NCI-H2196 (cell line): ENCODE results near the gene CDH10.

ENCODE experiments used
- DNase-seq: peaks from one replicate; lab custom pipeline; 2025; ENCODE audit not compliant: unreplicated experiment; lab: John Stamatoyannopoulos, UW

CDH10 gene

DNA sequence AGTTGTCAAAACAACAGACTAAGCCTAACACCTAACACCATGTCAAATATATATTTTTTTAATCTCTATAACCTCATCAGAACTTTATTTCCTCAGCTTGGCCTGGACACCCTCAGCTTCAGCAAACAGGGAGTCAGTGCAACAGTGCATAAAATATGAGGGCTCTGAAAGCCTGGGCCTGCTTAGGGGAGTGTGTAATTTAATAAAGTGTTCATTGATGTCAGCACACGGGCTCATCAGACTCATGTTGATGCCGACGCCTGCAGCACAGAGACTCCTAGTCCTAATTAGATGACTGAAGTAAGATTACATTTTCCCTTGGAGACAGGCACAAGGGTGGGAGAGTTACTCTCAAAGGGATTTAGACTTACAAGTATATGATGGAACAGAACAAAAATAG lies 37.8 kb downstream of the CDH10 start:
- DNase-seq, result no peak

GRCh38 chr5:24602188-24602587 lies 42.6 kb downstream of the CDH10 start:
- DNase-seq, result no peak

GRCh38 chr5:24598956-24599355 lies 45.8 kb downstream of the CDH10 start:
- DNase-seq, result no peak

GRCh38 chr5:24595329-24595728 lies 49.4 kb downstream of the CDH10 start:
- no peak for DNase-seq

- no peak for DNase-seq
Observed at GRCh38 chr5:24591426-24591825, 53.4 kb downstream of the CDH10 start.

DNA sequence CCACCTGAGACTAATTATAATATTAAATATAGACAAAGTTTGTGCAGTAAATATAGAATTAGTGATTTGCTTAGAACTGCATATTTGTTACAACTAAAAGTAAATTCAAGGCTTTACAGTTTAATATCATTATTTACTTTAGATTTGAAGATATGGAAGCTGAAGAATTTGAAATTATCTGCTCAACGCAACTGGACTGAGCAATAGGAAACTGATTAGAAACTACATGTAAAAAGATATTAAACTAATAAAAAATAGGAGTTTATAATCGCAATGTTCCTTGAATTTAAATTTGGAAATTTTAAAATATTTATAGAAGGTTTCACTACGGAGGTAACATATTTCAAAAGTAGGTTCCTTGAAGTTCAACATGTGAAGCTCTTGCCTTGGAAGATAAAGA lies 55.2 kb downstream of the CDH10 start:
- DNase-seq, result no peak

DNA sequence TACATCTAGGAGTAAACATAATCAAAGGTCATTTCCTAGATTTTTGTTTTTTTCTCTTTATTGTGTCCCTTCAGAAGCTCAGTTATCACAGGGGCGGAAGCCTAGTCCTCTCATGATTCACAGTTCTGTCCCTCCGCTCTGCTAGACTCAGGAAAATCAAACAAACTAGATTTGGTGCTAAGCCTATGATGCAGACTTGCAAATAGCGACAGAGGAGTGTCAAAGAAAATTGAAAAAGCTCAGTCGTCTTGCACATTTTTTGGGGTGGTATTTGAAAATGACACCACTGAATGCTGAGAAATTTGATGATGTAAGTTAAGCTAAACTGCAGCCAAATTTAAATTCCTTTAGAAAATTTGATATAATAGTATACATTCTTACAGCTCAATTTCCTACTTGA lies 59.0 kb downstream of the CDH10 start:
- DNase-seq, result no peak

GRCh38 chr5:24571302-24571701 lies 73.5 kb downstream of the CDH10 start:
- DNase-seq, result no peak

- DNase-seq, result no peak
Observed at GRCh38 chr5:24566933-24567332, 77.8 kb downstream of the CDH10 start.

DNA sequence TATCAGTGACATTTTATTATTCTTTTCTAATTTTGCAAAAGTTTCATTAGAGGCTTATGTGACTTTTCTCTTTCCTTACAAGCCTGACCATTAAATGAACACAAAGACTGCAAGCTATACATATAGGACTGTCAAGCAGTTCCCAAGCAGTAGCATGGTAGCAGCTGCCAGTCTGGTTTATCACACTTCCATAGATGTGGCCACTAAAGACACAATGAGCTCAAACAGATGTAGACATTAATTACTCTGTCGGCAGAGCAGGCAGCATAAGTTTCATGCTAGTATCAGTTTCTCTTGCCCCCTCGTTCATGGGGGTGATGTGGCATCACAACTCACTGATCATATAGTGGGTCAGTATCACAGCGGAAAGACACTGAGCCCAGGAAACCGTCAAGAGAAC lies 89.5 kb downstream of the CDH10 start:
- DNase-seq, result no peak

- no peak for DNase-seq
Observed at GRCh38 chr5:24547132-24547531, 97.6 kb downstream of the CDH10 start.

DNA sequence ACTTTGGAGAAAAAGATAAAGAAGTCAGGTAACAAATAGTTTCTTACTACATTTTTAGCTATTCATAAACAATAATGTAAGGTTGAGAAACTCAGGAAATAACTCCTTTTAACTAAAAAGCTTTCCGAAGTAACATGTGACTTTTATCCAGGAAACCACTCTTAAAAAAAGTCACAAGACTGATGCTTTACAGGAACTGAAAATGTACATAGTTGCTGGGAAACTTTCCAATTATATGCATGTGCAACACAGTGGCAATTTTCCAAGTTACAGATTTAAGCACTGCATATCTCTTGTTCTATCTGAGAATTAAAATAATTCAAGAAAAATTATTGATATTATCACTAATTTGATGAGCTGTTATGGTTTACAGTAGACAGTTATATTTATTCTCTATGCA lies 105.2 kb downstream of the CDH10 start:
- no peak for DNase-seq

DNA sequence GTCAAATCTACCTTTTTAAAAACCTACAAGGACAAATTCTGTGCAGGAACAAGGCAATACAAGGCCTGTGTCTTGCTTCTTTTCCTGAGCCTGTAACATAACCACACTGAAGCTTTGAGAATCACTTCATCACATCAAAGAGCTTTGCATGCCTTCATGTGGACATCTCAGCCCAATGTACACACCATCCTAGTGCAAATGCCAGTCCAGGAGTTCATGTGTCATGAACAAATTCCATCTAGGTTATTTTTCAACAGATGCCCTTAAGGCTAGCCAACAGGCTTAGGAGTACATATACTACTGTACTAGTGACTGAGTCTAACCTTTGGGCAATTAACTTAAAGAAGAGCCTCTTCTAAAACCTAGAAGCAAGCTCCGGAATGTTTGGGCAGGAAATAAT lies 106.4 kb downstream of the CDH10 start:
- no peak for DNase-seq

DNA sequence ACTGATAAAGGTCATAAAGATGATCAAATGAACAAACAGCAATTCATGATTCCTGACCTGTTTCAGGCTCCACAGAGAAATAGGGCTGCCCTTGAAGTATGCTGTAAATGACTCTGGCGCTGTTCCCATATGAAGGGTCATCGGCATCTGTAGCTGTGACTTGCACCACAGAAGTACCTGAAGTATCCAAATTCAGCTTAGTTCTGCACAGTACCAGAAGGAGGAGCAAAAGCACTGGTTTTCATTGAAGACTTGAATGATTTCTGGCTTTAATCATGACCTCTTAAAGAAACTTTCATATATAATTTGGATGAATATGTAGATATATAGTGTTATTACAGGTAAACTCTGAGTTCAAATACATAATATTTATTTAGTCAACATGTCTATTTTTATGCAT lies 109.1 kb downstream of the CDH10 start:
- DNase-seq, result no peak

DNA sequence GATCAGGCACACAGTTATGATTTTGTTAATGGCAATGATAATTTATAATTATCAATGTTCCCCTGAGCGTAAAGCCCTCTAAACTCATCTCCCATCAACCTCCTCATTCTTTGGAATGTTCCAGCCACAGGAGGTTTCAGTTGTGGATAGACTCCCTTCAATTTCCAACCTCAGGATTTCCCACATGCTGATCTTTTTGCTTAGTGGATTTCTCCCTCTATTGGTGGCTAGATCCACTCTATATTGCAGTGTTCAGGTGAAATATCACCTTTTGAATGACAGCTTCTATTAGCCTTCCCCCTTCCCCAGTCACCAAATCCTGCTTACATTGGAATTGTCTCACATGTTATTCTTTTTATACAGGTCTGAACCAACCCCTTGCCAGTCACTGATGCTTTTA lies 113.9 kb downstream of the CDH10 start:
- DNase-seq, result no peak

- DNase-seq, result no peak
Observed at GRCh38 chr5:24525414-24525813, 119.4 kb downstream of the CDH10 start.

- no peak for DNase-seq
Observed at GRCh38 chr5:24512423-24512822, 132.4 kb downstream of the CDH10 start.

- DNase-seq, result no peak
Observed at GRCh38 chr5:24510523-24510988, 134.2 kb downstream of the CDH10 start.

- DNase-seq, result no peak
Observed at GRCh38 chr5:24509943-24510342, 134.8 kb downstream of the CDH10 start.

DNA sequence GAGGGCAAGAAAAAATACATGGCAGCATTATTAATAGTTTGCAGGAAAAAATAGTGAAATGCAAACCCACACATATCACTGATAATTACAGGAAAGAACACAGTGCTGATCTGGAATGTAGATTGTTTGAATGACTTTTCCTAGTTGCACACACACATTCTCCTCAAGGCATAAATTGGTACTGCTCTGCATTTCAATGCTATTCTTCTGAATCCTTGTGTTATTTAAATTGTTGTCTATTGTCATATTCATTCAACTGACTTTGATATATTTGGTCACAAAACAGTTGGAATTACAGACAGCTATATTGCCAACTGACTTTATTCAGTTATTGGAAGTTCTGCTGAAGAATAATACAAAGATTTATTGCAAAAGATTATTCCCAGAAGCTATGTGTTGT lies 139.5 kb downstream of the CDH10 start:
- DNase-seq, result no peak

DNA sequence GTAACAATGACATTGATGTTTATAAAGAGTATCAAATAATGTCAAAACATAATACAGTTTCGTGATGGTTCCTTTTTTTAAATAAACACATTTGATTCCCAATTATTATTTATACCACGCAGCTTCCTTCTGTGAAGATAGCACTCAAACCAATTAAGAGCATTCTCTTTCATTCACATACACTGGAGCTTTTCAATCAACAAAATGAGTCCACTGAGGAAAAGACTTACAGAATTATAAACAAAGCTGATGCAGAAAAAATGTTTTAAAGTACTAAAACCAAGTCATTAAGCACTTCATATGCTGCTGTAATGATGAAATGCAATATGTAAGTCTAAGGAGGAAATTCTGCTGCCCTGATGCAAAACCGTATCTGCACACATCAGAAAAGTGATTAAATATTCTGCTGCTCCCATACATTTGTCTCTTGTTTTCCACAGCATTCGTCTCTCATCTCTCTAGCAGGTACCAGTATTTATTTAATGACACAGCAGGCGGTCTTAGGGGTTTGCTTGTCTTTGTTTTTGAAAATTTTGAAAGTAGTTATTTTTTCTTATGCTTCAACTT lies 147.1 kb downstream of the CDH10 start:
- DNase-seq, result no peak

GRCh38 chr5:24497145-24497544 lies 147.6 kb downstream of the CDH10 start:
- DNase-seq, result no peak

GRCh38 chr5:24496268-24496667 lies 148.5 kb downstream of the CDH10 start:
- DNase-seq, result no peak

DNA sequence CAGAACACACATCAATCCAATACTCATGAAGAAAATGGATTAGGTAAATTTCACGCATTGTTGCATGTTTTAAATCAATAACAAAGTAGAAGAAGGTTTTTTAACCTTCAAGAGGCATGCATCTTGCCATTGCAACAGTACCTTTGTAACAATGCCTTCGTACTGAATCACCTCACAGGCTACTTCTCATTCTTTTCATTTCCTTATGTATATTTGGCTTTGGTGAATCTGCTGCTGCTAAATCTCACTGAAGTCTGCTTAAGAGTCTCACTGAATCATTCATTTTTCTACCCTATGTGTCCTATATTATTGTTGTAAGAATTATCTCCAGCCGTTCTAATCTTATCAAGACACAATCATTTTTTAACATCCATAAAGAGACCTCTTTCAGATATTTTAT lies 152.5 kb downstream of the CDH10 start:
- no peak for DNase-seq
